AG08396 (cell line): Measurements from ENCODE around the gene EPHA3.

Source experiments
- DNase-seq: peaks from one replicate; pipeline ENCODE4 v3.0.0; 2012; ENCODE audit warnings: low spot score, mixed read lengths

EPHA3 gene

GRCh38 chr3:89107461-89108290 is at the start of gene EPHA3:
EPHA3 (plus strand) TSS chr3:89107621; CDS start chr3:89107749, 128 bp downstream.
- DNase-seq: peak; percentile 68

GRCh38 chr3:89058371-89058770 is 49.0 kb upstream of the EPHA3 start:
- DNase-seq: no peak

GRCh38 chr3:89059211-89059925 is 48.1 kb upstream of the EPHA3 start:
- peak; percentile 3 for DNase-seq

- no peak for DNase-seq
Measured at GRCh38 chr3:89061259-89061658, 46.2 kb upstream of the EPHA3 start.

- DNase-seq: no peak
Measured at GRCh38 chr3:89067736-89068135, 39.7 kb upstream of the EPHA3 start.

- no peak for DNase-seq
Measured at GRCh38 chr3:89072642-89073041, 34.8 kb upstream of the EPHA3 start.

- no peak for DNase-seq
Measured at GRCh38 chr3:89079944-89080343, 27.5 kb upstream of the EPHA3 start.

DNA sequence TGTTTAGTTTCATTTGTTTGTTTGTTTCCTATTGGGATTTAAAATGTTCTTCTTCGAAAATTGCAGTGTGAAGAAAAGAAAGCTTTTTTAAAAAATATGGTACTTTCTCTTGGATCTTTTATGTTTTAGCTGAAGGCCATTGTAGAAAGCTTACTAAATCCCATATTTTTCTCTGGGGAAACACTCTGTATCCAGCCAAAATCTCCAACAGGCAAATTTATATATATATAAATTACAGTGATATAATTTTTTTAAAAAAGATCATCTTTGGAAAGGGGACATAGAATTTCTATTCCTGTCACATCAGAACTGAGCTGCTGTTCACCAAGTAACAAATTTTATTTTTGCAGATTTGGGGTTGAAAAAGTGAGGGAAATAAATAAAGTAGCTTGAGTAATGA is 19.6 kb upstream of the EPHA3 start:
- DNase-seq: no peak

DNA sequence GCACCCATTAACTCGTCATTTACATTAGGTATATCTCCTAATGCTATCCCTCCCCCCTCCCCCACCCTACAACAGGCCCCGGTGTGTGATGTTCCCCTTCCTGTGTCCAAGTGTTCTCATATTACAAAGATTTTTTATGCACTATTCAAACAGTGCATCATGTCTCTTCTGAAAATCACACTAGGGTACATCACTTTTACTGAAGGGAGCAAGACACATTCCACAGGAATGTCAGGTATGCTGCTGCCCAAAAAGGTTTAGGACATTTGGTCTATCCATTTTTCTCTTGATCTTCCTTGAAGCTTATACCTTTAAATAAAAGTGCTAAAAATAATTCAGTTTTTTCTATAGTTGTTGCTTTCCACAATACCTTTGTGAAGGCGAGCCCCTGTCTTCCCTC is 9.2 kb upstream of the EPHA3 start:
- no peak for DNase-seq

DNA sequence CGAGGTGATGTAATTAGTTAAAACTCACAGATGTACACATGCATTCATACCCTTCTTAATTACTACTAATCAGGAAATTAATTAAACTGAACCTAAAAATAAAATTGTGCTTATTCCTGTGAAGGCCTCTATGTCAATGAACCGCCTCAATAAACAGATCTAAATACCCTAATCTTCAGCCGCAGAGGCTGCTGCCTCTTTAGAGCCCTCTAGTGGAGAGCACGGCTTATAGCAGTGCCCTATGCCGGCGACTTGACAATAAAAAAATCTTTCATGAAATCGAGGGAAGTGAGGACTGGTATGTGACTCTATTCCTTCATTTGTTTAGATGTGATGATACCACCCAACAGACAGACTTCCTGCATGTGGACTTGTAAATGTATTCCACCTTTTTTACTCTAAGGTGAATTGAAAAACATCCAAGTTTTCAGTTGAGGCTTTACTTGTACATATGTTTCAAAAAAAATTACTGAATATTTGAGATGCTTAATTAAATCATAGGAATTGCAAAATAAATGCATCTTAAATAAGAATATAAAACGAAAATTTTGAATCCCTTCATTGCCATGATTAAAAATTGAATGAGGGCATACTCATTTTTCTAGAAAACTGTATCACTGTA is 8.3 kb upstream of the EPHA3 start:
- DNase-seq: peak; percentile 51

DNA sequence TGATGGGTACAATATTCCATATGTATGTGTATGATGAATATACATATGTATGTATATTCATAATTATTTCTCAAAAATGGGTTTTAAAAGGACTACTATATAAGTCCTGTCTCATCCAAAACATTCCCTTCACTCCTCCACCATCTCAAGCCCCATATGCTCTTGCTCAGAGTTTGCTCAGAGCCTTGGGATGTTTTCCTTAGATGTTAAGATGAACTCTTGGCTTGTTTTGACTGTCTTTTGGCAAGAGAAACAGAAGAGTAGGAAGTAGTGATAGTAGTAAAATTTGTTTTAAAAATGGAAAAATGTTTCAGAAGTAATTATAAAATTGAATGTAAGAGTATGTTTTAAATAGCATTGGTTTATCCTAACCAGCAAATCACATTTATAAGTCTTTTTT is 6.2 kb upstream of the EPHA3 start:
- DNase-seq: no peak

DNA sequence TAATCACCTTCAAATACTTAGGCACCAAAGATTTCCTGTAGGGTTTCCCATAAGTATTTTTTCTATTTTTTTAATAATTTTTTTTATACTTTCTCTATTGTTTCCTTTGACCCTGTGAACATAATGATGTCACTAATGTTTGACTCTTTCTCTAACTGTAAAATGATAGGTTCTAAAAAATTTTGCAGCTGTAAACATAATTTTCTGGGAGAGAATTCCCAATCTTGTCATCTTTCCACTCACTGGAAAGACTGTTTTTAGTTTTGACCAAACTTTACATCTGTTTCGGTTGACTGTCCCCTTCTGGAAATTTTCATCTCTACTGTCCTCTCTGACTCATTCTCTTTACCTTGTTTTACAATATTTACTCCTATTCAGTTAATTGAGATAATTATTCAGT is 5.5 kb upstream of the EPHA3 start:
- DNase-seq: no peak

DNA sequence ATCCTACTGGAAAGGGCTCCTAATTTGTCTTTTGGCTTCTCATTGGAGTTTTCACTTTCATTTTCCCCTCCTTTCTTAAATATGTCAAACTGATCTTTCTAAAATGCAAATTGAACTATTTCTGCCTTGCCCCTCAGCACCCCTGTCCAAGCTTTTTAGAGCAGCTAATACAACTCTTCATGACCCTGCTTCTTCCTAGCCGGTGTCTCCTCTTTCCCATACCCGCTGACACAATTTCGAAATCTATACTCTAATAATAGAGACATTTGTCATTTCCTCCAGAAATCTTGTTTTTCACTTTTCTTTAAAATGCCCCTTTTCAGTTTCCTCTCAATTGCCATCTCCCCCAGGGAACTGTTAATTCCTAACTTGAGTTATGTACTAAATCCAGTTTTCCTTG is 2.9 kb upstream of the EPHA3 start:
- DNase-seq: no peak

DNA sequence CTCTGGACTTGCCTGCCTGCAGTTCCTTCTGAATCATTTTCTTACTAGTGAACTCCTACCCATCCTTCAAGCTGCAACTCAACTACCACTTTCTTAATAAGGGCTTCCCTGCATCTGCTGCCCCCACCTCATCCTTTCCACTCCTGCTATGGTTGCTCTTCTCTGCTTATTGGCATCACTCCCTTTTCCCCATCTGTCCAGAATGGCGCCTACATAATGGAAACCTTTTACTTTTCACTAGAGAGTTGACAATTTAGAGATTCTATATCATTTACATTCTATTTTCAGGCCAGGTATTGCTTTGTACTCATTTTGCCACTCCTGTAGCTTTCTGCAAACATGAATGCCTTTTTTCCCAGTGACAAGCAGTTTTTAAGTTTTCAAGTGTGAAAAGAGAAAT is 1.9 kb upstream of the EPHA3 start:
- DNase-seq: no peak

DNA sequence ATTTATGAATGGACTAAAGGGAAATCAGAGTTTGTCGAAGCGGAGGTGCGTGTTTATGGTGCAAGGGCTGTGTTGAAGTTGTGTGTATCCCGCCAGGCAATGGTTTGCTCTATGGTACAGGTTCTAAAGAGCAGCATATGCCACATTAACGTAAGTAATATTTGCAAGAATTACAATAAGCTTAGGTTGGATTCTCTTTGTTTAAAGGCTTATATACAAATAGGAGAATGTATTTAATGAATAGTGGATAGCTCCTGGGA is 800 bp downstream of the EPHA3 start:
- no peak for DNase-seq

- no peak for DNase-seq
Measured at GRCh38 chr3:89113344-89113743, 5.9 kb downstream of the EPHA3 start.

DNA sequence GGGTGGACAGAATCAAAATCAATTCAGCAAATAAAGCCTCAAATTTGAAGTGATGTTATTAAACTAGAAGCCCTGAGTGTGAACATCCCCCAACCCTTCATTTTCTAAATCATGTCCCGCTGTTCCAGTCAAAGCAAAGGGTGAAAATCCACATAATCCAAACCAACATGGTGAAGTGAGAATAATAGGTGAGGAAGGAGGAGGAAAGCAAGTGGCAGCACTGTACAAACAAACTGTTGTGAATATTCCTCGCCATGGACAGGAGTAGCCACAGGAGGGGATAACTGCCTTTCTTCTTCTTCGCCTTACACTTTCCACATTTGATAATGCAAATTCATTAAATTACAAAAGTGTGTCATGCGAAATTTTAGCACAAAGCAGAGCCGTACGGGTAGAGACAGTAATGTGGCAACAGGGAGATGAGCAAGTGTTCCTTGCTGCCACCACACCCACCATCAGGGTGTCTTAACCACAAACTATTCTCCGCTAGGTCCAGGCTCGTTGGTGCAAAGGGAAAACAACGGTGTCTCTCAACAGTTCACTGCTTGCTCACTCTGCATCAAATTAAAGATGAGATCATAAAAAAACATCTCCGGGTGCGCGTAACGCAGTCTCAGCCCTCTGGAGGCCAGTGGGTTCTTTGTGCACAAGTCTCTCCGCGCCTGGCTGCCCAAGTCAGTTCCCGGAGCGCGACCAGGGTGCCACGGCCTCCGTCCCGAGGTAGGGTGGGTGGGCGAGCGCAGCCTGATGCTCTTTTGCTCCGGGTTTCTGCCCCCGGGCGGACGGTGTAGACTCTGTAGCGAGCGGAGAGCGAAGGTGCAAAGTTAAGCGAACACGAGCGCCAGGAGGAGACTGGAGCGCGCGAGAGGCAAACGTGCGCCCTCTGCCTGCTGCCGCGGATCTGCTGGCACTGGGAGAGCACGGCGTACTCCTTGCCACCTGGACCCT is 6.7 kb downstream of the EPHA3 start:
- DNase-seq: peak; percentile 37

GRCh38 chr3:89114841-89115223 is 7.4 kb downstream of the EPHA3 start:
- DNase-seq: no peak

DNA sequence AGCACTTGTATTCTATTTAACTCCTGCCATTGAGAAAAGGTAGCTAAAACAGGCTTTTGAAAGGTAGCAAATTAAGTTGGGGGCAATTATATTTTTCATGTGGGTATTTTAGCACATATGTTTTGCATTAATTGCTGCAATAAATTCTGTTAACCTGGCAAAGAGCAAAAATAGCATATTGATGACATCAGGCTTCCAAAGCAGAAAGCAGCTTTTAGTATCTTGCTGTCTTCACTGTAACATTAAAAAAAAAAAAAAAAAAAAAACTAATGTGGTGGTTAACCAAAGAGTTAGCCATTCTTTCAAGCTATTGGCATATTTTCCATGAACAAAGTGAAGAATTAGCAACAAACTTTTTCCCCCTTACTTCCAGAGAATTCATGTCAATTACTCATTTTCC is 9.1 kb downstream of the EPHA3 start:
- DNase-seq: no peak

- DNase-seq: no peak
Measured at GRCh38 chr3:89138048-89138447, 30.6 kb downstream of the EPHA3 start.

GRCh38 chr3:89139870-89140269 is 32.4 kb downstream of the EPHA3 start:
- DNase-seq: no peak

- DNase-seq: no peak
Measured at GRCh38 chr3:89144080-89144479, 36.7 kb downstream of the EPHA3 start.
